Hepatic stellate cell (primary cell): Measurements from ENCODE around the gene DENND5A.
A peak's percentile ranks its signal among the peaks of the same experiment; 100 is the strongest.

ENCODE experiments used
- DNase-seq: peaks from one replicate; pipeline ENCODE4 v3.0.0; 2011; ENCODE audit warnings: low spot score

DENND5A gene

GRCh38 chr11:9265211-9266131 lies at the start of gene DENND5A:
Gene DENND5A, minus strand, starts transcription at chr11:9265350. Its CDS starts 281 bp downstream, at chr11:9265069.
- peak; percentile 99 for DNase-seq

DNA sequence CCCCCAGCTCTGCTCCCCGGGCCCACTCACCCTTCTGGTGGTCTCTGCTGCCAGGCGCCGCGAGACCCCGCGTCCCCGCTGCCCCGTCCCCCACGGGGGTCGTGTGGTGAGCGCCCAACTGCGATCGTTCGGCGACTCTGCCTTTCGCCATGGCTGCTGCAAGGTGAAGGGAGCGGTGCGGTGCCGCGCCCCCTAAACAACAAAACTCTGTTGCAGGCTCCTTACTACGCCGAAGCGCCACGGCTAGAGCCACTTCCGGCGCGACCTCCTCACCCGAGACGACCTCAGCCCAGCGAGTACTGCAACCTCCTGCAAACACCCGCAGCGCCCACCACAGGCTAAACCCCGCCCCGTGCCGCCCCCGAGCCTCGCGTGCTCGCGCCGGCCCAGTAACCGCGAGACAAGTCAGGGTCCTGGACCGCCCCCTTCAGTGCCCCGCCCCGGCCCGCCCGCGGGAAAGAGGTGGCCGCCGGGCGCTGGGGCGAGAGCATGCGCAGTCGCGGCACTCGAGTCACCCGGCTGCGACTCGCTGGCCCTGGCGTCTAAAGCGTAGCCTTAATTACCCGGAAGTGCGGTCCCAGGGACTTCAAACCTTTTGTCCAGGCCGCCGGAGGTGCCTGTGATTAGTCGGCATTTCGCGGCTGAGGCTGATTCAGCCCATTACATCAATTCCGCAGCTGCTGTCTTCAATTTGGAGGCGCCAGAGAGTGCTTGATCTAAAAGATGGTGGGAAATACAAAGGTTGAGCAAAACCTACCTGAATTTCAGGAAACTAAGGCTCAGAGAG lies 49.3 kb upstream of the DENND5A start, which contains the start of gene TMEM41B:
TMEM41B (minus strand) TSS at position 303 of the 787 bp plus-strand sequence; CDS start at position 151, 152 bp downstream.
- DNase-seq = peak; percentile 99

DNA sequence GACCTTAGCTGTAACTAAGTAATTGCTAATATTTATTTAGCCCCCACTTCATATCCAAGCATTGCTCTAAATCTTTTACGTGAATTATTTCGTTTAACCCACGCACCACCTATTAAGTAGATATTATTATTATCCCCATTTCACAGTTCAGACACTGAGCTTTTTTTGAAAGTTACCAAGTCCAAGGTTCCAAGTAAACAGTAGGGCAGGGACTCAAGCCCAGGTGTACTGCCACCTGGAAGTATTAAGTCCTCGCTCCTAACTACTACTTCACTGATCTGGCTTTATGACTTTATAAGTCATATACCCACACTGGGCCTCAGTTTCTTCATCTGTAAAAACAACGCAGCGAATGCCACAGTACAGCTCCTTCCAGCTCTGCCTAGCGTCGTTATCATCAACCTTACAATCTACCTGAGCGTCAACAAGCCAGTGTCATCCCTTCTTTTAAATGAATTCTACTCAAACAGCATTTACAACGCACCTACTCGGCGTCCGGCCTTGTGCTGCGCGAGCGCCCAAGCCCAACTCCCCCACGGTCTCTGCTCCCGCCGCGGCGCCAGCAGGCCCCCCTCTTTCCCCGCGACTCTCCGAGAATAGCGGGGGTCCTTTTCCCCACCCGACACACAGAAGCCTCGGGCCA lies 48.6 kb upstream of the DENND5A start:
- peak; percentile 45 for DNase-seq

GRCh38 chr11:9310485-9311090 lies 45.4 kb upstream of the DENND5A start:
- DNase-seq = no peak

DNA sequence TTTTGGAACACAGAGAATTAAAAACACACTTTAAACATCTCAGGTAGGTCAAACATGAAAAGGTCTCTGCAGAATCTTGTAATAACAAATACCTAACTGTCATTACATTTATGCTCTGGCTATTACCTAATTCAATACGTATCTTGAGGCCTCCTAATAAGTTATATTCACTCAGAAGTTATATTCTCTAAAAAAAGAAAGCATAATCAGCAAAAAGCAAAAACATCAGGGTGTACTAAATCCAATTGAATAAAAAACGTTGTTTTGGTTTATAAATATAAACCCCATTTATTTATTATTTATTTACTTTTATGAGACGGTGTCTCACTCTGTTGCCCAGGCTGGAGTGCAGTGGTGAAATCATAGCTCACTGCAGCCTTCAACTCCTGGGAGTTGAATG lies 39.0 kb upstream of the DENND5A start:
- DNase-seq = no peak

GRCh38 chr11:9302448-9302847 lies 37.3 kb upstream of the DENND5A start:
- DNase-seq = no peak

DNA sequence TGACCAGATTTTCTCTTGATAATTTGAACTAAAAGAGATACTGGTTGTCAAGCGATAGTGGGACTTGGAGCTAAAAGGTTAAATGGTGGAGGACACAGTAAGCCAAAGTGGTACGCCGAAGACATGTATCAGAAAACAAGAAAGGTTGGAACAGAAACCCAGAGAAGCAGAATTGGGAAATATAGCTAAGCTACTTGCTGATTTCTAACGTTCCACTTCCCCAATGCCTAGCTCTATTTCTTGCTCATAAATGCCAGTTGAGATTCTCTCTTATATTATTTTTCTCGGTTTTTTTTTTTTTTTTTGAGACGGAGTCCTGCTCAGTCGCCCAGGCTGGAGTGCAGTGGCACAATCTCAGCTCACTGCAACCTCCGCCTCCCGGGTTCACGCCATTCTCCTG lies 36.6 kb upstream of the DENND5A start:
- no peak for DNase-seq

DNA sequence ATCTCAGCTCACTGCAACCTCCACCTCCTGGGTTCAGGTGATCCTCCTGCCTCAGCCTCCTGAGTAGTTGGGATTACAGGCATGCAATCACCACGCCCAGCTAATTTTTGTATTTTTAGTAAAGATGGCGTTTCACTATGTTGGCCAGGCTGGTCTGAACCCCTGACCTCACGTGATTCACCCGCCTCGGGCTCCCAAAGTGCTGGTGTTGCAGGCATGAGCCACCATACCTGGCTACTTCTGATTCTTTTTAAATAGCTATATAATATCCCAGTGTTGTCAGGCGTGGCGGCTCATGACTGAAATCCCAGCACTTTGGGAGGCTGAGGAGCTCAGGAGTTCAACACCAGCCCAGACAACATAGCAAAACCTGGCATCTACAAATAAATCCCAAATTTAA lies 28.5 kb upstream of the DENND5A start:
- no peak for DNase-seq

GRCh38 chr11:9285850-9286587 lies 20.9 kb upstream of the DENND5A start:
- DNase-seq = no peak

GRCh38 chr11:9280655-9281301 lies 15.6 kb upstream of the DENND5A start:
- DNase-seq = no peak

- DNase-seq = no peak
Observed at GRCh38 chr11:9277176-9277575, 12.0 kb upstream of the DENND5A start.

- no peak for DNase-seq
Observed at GRCh38 chr11:9276571-9276970, 11.4 kb upstream of the DENND5A start.

DNA sequence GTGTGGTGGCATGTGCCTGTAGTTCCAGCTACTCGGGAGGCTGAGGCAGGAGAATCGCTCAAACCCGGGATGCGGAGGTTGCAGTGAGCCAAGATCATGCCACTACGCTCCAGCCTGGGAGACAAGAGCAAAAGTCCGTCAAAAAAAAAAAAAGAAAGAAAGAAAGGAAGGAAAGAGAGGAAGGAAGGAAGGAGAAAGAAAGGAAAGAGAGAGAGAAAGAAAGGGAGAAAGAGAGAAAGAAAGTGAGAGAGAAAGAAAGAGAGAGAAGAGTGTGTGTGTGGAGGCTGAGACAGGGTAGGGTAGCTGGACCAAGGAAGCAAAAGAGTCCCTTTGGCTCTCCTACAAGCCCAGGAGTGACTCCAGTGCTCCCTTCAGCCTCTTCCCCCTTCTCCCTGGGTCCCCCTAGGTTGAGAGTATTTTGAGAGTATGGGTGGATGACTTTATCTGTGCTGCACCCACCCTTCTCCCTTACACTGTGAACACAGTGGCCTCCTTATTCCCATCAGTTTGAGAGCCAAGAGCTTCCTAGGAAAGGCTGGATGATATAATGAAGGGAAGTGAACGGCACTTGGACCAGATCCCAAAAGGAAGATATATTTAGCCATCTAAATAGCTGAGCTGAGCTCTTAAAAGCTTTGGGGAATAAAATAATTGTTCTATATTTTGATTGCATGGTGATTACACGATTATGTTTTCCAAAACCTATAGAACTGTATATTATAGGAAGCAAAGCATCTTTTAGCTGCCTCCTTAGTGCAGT lies 9.5 kb upstream of the DENND5A start:
- no peak for DNase-seq

GRCh38 chr11:9273376-9274336 lies 8.5 kb upstream of the DENND5A start:
- no peak for DNase-seq

DNA sequence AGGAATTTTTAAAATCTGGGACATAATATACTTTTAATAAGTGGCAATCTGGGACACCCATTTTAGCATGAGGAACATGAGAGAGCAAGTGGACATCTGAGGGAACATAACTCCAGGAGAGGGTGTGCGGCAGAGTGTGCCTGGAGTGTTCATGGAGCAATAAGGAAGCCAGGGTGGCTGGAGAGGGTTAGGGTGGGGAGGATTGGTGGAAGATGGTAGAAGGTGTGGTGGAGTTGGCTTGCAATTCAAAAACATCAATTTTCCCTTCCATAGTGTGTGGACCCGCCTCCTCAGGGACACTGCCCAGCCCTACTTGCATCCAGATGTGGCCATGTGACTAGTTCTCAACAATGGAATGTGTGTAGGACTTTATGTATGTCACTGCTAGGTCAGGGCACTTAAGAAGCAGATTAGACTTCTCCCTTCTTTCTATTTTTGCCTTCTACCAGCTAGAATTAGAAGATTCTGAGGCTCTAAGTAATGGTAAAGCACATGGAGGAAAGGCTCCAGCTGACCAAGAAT lies 4.4 kb upstream of the DENND5A start:
- DNase-seq = no peak

GRCh38 chr11:9267680-9268079 lies 2.5 kb upstream of the DENND5A start:
- DNase-seq = no peak

- DNase-seq = no peak
Observed at GRCh38 chr11:9266926-9267325, 1.8 kb upstream of the DENND5A start.

- no peak for DNase-seq
Observed at GRCh38 chr11:9266132-9266736, 1.1 kb upstream of the DENND5A start.
